ENCODE results near the gene ODAD3. TPM values are rescaled to one million over a fixed set of nuclear protein-coding genes. Genes with fewer than 3 reads are reported as not detected.

Gene ODAD3
- total and polyA plus RNA-seq, 2 of the 13 experiments (the other 11 are each of a cell fraction or from before 2014, with no cell fraction given): 0.04 to 0.08 TPM

DNA sequence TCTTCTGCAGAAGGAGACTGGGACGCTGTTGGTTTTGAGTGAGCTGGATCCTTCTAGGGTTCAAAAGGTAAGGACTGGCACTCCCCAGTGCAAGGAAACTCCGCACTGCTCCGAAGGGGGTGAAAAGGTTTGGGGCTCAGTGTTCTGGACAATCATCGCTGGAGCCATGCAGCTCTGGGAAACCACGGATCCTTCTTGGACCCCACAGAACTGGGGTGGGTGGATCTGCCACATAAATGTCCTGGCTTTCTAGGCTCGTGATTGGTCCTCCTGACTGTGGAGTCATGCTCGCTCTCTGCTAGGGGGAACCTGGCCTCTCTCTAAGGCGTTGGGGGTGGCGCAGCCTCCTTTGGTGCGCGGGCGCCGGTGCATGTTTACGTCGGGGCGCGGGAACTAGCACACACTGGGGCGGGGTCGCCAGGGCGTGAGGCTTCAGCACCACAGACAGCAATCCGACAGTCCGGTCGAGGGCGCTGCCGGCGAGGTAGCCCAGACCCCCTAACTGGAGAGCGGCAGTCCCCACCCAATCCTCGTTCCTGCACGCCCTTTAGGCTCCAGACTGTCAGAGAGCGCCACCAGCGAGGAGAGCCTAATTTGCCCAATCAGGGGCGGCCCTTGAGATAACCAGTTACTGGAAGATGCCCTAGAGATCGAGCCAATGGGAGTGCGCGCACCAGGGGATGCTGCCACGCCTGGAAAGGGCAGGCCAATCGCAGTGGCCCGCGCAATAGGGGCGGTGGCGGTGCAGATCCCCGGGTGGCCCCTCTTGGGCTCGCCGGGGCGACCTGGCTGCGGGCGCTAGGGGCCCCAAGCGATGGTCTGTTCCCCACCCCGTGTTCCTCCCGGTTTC, 46.8 kb upstream of the ODAD3 start (continued):
- TF ChIP-seq EP300 (IDR thresholded peaks at IDR 0.05; ENCODE audit: low read depth in 2 of 2, low read length in 2 of 2) (no peak), EP300 (CRISPR knock-in tag; IDR thresholded peaks at IDR 0.05; ENCODE audit: borderline replicate concordance) (no peak), THYN1 (CRISPR knock-in tag; IDR thresholded peaks at IDR 0.05; ENCODE audit: borderline replicate concordance, low read depth) (no peak), ZNF841 (CRISPR knock-in tag; IDR thresholded peaks at IDR 0.05; ENCODE audit: borderline replicate concordance) (no peak), ZNF264 (CRISPR knock-in tag; IDR thresholded peaks at IDR 0.05) (no peak), ZNF510 (CRISPR knock-in tag; IDR thresholded peaks at IDR 0.05; ENCODE audit: low read depth) (no peak)
- TF ChIP-seq, protein P1, sequence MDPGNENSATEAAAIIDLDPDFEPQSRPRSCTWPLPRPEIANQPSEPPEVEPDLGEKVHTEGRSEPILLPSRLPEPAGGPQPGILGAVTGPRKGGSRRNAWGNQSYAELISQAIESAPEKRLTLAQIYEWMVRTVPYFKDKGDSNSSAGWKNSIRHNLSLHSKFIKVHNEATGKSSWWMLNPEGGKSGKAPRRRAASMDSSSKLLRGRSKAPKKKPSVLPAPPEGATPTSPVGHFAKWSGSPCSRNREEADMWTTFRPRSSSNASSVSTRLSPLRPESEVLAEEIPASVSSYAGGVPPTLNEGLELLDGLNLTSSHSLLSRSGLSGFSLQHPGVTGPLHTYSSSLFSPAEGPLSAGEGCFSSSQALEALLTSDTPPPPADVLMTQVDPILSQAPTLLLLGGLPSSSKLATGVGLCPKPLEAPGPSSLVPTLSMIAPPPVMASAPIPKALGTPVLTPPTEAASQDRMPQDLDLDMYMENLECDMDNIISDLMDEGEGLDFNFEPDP (CRISPR knock-in tag; conservative IDR thresholded peaks at IDR 0.05): 0 out of 2 replicates have a peak, but pooled peaks have one; percentile 48
- TF ChIP-seq, protein P2, sequence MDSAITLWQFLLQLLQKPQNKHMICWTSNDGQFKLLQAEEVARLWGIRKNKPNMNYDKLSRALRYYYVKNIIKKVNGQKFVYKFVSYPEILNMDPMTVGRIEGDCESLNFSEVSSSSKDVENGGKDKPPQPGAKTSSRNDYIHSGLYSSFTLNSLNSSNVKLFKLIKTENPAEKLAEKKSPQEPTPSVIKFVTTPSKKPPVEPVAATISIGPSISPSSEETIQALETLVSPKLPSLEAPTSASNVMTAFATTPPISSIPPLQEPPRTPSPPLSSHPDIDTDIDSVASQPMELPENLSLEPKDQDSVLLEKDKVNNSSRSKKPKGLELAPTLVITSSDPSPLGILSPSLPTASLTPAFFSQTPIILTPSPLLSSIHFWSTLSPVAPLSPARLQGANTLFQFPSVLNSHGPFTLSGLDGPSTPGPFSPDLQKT (CRISPR knock-in tag; IDR thresholded peaks at IDR 0.05; ENCODE audit: borderline replicate concordance): no peak
- TF ChIP-seq, protein P3, sequence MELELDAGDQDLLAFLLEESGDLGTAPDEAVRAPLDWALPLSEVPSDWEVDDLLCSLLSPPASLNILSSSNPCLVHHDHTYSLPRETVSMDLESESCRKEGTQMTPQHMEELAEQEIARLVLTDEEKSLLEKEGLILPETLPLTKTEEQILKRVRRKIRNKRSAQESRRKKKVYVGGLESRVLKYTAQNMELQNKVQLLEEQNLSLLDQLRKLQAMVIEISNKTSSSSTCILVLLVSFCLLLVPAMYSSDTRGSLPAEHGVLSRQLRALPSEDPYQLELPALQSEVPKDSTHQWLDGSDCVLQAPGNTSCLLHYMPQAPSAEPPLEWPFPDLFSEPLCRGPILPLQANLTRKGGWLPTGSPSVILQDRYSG (CRISPR knock-in tag; IDR thresholded peaks at IDR 0.05): no peak
